NCI-H82 (cell line): ENCODE results near the gene PRSS38.

Source experiments
- DNase-seq: peaks from one replicate; lab custom pipeline; 2025; lab: John Stamatoyannopoulos, UW

PRSS38 gene

DNA sequence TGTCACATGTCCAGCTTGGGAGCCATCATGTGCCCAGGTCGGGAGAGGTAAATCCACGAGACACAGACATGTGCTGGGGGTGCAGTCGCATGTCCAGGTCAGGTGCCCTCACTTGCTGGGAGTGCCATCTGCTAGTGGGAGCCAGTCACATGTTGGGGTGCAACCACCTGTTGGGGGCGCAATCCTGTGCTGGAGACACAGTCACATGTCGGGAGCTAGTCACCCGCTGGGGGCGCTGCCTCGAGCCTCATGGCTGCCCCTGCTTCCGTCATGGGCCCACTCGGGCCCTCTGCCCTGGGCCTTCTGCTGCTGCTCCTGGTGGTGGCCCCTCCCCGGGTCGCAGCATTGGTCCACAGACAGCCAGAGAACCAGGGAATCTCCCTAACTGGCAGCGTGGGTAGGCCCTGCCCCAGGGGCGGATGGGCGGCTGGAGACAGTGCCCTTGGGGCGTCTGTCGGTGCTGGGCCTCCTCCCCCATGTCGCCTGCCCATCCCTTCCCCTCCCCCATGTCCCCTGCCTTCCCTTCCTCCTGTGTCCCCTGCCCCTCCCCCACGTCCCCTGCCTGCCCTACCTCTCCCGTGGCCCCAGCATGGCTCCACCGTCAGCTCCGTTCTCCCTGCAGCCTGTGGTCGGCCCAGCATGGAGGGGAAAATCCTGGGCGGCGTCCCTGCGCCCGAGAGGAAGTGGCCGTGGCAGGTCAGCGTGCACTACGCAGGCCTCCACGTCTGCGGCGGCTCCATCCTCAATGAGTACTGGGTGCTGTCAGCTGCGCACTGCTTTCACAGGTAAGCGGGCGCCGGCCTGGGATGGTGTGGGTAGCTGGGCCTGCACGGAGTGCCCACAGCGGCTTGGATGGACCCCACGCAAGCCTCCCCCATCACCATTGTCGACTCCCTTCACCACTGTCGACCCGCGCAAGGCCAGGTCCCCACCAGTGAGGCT, at the start of gene PRSS38:
TSS of gene PRSS38 (plus strand) at position 208 of the 942 bp plus-strand sequence. CDS start at position 250, 42 bp downstream.
- DNase-seq, result no peak

DNA sequence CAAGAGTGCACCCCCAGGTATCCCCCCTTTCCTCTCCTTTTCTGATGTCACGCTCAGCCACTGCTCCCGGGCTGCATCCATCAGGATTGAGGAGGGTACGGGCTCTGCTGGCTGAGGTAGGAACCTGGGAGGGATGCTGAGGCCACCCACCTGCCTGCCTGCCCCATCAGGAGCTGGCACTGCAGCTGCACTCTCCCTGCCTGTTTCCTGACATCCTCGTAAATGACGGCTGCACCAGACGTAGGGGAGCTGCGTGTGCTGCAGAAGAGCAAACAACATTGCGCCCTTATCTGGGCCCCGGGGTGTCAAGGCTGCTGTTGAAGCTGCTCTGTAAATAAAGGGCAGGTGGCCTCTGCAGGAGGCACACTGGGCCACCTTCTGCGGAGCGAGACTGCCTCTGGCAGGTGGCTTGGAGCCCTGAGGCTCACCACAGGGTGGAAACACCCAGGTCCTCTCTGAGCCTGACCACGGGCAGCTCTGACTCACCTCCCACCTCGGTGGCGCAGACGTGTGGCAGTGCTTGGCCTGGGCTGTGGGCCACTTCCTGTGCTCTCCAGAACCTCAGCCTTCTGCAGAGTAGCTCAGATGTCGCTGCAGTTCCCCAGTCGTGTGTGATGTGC, 49.4 kb upstream of the PRSS38 start:
- DNase-seq, result no peak

DNA sequence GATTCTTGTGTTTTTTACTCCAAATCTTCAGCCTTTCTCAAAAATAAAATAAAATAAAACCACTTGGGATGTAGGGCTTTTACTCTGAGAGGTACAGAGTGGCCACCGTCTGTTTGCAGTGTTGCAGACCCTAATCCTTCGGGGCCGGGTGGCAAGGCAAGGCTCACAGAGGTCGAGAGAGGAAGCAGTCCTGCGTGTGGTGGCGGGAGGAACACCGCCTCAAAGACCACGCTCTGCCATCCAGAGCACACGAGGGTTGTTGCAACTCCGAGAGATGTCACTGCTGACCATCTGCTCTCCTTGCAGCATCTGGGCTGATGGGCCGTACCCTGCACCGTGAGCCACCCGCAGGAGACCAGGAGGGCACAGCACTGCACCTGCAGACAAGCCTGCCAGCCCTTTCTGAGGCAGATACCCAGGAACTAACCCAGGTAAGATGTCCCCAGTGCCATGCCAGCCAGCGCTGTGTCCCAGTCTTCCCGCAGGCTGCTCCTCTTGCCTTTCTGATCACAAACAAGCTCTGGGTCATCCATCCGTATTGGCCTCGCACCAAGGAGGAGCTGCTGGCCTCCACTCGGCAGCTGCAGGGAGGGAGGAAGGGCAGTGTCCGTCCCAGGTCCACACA, 48.7 kb upstream of the PRSS38 start:
- no peak for DNase-seq

DNA sequence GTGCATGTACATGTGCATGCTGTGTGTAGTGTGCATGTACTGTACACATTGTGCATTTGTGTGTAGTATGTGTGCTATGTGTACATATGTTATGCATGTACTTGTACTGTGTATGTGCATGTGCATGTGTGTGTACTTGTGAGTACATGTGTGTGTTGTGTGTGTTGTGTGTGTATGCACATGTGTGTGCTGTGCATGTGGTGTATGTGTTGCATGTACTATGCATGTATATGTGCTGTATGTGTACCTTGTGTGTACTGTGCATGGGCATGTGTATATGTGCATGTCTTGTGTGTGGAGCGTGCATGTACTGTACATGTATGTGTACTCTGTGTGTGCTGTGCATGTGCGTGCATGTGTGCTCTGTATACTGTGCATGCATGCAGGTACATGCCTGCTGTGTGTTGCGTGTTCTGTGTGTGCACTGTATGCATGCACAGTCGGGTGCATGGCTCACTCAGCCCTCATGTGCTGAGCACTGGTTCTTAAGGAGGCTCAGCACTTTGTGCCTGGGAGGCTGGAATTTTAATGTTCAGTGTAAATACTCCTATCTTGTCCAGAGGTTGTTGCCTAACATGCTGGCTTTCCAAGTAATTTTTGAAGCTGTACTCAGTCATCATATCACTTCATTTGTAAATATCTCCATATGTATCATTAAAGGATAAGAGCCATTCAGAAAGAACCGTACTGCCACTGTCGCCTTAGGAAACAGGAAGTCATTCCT, 47.9 kb upstream of the PRSS38 start:
- no peak for DNase-seq

DNA sequence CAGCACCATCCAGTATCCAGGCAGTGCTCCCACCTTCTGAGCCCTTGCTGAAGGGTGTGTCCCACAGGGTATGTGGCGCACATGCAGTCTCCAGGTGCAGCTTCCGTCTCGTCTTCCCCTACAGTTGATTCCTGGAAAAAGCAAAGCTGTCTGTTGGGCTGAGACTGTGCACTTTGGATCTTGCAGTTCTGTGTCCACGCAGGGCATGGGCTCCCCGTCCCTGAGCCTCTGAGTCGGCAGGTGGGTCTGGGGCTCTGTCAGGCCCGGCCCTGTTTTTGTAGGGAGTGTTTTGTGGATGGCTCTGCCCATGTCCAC, 47.4 kb upstream of the PRSS38 start:
- no peak for DNase-seq

DNA sequence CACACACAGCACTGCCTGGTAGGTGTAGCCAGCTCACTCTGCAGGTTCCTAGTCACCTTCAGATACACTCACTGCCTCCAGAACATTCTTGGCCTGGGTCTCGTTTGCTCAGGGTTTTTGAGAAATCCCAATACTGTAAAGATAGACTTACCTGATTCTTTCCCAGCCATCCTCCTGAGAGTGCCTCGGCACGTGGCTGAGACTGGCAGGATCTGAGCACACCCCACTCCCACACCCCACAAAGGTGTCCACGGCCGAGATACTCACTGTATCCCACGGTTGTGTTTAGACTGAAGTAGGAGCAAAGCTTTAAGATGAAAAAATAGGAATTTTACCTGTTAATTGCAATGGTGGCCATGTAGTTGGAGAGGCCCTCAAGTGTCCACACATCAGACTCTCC, 46.8 kb upstream of the PRSS38 start:
- DNase-seq, result no peak

DNA sequence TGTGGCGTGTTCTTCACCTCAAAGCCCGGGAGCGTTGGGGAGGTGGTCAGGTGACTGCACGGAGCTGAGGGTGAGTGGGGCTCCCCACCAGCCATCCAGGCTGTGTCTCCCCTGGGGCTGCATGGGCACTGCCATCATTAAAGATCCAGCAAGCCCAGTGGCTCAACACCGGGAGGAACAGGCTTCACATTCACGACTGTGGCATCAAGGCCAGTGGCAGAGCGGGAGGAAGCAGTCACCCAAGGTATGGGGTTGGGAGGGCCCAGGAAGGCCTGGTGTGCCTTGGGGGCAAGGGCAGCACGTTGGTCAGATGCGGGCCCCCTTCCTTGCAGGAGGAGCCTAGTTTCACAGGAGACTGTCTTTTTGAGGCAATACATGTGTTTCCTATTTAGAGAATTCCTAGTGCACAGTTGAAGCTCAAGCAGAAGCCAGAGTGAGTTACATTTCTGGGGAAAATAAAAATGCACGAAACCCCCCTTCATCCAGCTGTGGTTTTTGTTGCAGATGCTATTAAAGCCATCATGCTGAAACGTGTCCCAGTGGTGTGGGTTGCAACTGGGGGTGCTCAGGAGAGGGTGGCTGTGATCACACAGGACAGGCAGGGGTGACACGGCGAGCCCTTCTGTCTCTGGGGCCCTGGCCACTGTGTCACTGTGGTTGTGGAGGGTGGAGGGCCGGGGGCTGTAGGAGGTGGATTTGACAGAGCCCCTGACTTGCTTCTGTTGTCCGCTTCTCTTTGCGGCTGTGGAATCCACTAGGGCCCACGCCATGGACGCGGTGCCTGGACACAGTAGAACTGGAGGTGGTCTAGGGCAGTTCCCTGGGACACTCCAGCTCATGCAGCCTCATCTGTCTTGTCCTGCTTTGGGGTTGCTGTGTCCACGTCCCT, 46.2 kb upstream of the PRSS38 start:
- no peak for DNase-seq

DNA sequence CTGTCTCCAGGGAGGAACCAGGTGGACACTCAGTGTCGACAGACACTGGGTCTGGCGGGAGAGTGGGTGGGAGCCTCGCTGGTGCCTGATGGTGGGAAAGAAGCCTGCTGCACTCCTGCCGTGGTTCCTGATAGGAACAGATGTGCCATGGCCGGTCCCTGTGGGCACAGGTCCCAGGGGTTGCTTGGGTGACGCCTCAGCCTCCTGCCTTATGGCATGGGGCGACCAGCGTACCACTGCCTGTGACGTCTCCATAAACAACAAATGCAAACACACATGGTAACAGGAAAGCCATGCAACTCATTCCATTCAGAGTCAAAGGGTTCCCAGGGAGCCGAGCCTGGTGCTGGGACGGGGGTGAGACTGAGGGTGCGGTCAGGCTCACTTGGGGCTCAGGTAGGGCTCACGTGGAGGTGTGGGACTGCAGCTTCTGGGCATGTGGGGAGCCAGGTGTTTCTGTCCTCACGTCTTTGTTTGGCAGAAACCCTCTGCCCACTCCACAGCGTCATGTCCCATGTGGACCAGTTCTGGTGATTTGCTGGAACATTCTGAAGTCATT, 45.5 kb upstream of the PRSS38 start:
- DNase-seq, result no peak

DNA sequence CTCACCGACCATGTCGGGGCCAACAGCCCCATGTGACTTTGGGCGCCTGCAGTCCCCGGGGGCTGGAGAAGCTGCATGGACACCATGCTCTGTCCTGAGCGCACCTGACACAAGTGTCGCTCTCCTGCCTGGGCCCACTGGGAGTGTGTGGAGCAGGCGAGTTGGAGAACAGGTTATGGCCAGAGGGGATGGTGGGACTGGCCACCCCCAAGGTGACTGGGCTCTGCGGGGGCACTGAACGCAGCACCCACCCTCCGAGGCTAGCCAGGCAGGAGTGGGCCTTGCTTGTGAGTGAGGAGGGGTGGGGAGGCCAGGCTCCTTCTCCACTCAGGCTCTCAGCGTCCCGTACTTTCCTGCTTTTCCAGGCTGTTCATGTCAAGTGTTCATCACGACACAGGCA, 44.7 kb upstream of the PRSS38 start:
- no peak for DNase-seq

DNA sequence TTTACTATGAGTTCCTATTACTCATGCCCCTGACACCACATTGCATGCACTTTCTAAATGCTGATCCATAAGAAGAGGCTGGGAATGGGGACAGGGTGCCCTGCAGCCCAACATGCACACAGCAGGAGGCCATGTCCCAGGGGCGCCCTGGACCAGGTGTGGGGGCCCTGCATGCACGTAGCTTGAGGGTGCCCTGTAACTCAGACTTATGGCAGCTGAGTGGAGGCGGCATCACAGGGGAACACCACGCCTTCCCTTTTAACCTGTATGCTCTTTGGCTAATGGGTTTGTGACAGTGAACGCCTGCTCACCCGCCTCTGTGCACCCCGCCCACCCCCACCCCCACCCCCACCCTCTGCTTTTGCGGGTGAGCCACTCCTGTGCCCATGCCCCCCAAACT, 44.1 kb upstream of the PRSS38 start:
- DNase-seq, result no peak

DNA sequence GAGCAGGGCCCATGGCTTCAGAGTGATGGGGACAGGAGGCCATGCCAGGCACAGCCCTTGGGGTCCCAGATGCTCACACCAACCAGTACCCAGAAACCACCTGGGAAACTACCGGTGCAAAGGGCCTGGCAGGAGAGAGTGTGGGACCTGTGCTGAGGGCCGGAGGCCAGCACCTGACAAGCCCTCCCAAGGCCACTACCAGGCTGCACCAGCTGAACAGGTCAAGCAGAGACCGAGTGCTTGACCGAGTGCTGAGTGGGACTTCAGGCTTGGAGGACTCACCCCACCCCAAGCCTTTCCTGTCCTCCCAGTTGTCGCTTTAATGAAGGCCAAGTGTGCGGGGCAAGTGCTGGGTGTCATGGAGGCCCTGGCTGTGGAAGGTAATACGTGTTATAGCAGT, 43.7 kb upstream of the PRSS38 start:
- DNase-seq, result no peak

DNA sequence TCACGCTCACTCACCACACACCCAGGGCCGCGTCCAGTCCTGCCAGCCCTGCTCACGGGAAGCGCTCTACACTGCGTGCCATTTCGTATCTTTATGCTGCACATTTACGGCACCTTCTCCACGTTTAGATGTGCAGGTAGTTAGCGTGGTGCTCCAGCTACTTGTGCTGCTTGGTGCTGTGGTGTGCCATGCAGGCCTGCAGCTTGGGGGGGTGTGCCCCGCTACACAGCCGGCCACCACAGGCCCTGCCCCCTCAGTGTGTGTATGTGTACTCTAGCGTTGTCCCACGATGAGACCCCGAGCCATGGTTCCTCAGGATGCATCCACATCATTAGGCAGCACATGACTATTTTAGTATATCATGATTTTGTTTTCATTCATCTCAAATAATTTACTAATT, 41.9 kb upstream of the PRSS38 start:
- DNase-seq, result no peak

DNA sequence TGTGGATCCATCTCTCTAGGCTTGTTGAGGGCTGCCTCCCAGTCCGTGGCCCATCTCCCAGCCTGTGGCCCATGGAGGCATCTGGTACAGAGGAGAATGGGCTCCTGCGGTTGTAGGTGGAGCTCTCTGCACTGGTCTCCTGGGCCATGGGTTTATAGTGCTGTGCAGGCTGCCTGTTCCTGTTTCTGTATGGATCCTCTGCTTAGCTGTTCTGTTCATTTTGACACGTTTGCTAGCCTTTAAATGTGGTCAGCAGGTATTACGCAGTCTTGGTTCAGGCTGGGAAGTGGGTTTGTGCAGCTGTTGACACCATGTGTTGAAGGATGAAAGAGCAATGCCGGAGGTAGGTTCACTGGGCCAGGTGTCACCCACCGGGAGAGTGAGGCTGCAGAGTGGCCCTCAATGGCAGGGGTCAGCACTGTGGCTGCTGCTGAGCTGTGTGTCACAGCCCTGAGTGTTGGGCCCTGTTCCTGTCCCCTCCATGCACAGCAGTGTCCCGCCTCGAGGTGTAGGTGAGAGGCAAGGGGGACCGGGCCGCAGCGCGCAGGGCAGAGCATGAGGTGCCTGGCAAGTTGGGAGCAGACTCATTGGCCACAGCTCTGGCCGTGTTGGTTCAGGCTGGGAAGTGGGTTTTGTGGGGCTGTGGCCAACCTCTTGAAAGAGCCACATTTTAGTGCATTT, 41.3 kb upstream of the PRSS38 start:
- no peak for DNase-seq

DNA sequence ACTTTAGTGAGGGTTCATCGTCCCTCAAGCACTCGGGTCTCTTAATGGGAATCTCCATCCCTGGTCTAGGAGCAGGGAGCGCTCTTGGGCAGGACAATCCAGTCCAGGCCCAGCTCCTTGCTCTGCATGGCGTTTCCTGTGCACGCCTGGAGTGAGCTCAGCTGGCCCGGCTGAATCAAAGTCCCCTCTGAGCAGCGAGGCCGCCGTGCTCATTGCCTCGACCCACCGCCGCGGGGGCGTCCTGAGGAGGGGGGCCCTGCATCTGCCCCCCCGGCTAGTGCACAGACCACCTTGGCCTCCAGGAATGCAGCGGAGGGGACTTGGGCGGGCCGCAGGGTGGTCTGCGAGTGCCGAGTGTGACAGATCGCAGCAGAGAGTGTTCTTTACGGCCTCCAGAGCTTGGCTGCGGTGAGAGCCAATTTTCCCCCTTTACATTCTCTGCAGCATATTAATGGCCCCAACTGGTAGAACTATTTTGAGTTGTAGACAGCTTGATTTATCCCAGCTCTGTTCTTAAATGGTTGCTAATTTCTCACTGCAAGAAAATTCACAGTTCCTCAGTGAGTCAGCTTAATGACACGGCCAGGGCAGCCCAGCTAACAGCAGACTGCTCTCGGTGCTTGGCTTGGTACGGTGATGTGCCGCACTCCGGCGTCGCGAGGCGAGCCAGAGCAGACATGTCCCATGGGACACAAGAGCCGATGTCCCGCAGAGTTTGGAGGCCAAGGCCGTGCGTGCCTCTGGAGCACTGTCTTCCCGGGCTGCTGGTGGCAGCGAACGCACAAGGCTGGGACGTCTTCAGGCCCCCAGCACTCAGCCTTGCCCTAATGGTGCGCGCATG, 40.4 kb upstream of the PRSS38 start:
- no peak for DNase-seq

DNA sequence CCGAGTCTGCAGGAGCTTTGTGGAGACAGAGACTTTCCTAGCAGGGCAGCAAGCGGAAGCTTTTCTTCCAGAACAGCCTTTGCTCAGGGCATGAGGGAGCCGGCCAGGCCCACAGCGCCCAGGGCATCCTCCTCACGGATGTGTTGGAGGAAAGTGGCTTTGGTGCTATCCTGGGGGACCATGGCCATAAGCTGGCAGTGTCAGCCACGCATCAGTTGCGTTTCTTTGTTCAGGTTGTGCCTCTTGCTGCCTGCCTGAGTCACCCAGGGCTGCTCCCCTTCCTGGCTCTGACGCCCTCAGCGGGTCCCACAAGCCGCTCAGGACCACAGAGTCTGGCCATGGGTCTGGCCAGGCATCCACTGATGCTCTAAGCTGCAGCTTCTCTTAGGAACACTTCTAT, 39.6 kb upstream of the PRSS38 start:
- no peak for DNase-seq

DNA sequence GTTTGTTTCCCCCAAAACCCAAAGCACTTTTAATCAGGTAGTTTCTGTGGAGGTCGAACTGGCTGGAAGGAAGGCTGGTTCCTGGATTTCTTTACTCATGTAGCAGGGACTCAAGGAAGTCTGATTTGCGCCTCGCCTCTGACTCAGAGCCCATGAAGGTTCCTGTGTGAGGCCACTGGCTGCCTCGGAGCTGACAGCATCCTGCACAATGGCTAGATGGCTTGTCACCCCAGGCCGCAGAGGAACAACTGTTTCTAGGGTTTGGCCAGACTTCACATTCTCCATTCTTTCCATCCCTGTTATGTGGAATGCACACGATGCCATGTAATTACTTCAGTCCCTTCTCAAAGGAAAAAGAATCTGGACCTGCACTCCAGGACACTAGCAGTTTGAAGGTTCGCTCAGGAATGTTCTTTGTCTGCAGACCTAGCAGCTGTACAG, 39.1 kb upstream of the PRSS38 start:
- no peak for DNase-seq

DNA sequence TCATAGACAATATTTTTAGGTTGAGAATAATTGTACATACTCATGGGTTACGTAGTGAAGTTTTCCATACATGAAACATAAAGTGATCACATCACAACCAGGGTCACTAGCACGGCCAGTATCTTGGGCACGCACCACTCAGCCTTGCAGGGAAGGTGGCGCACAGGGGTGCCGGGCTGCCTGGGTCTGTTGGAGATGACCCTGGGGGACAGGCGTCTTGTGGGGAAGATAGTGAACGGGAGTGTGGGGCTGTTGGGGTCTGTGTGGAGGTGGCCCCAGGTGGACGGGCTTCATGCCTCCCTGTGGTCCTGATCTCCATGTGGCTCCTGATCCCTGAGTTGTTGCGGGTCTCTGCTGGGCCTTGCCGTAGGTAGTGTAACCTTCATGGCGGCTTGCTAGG, 38.3 kb upstream of the PRSS38 start:
- no peak for DNase-seq

DNA sequence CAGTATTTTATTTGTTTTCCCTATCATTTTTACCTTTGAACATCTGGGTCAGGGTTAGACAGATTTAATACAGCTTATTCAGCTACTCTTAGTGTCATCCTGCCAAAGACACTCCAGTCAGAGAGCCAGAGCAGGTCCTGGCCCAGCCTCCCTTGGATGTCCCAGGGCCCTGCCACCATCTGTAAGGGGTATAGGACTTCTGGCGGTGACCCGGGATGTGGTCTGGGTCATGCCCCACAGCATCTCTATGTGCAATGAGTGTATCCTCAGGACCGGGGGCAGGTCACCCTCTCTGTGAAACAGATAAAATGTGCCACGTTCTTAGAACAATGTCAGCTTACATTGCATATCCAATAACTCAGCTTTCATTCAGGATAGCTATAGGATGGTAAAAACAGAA, 37.8 kb upstream of the PRSS38 start:
- DNase-seq, result no peak

DNA sequence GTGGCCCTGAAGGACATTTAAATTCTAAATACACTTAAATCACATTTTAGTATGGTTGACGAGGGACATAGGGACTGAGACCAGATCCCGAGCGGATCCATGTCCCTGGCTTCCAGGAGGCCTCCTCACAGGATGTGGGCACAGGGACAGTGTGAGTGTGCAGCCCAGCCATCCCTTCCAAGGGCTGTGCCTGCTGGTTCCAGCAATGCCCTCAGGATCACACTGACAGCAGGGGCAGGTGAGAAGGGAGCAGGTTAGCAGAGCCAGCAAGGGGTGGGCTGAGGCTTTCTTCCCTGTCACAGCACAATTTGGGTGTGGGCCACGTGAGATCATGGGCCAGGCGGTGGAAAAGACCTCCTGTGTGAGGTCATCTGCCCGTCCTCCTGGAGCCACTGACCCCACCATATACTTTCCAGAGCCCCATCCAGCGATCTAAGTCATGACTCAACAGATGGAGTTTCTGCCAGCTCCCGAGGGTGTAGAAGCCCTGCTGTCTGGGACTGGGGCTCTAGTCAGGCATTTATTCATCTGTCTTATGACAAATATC, 37.0 kb upstream of the PRSS38 start:
- DNase-seq, result no peak
